GM23338 (cell line): ENCODE results near the gene AKNA. TPM values are rescaled to one million over a fixed set of nuclear protein-coding genes. Genes with fewer than 3 reads are reported as not detected.
A peak's percentile ranks its signal among the peaks of the same experiment; 100 is the strongest.

Source experiments
- ATAC-seq: fragments of 200-7000 bp; cut with Tn5 transposase; 3 replicates; pipeline ENCODE4 v1.9.1; 2020
- DNase-seq: peaks from one replicate; pipeline ENCODE4 v3.0.0-alpha.2; 2015; ENCODE audit warnings: low spot score
- H2AFZ ChIP-seq: fragments of 200-600 bp; sonication (generic); 2 replicates; pipeline ENCODE4 v1.8.0; 2016; ENCODE audit warnings: antibody characterized with exemption, mild to moderate bottlenecking, moderate library complexity
- H3F3A ChIP-seq: fragments of 200-600 bp; sonication (generic); replicated peaks from 2 replicates; pipeline ENCODE4 v1.8.0; 2017; ENCODE audit warnings: antibody characterized with exemption, mixed run types, low read depth
- H3K27ac ChIP-seq: fragments of 200-600 bp; sonication (generic); 2 replicates; pipeline ENCODE4 v1.6.1; 2016; ENCODE audit warnings: low read depth
- H3K27me3 ChIP-seq: fragments of 200-600 bp; sonication (generic); 2 replicates; pipeline ENCODE4 v1.8.0; 2016; ENCODE audit warnings: mild to moderate bottlenecking, mixed run types, moderate library complexity; ENCODE audit not compliant: insufficient read depth
- H3K36me3 ChIP-seq: fragments of 200-600 bp; sonication (generic); 2 replicates; pipeline ENCODE4 v1.8.0; 2016; ENCODE audit warnings: mild to moderate bottlenecking; ENCODE audit not compliant: insufficient read depth
- H3K4me1 ChIP-seq: fragments of 200-600 bp; sonication (generic); 2 replicates; pipeline ENCODE4 v1.8.0; 2016; ENCODE audit warnings: mild to moderate bottlenecking, moderate library complexity; ENCODE audit not compliant: insufficient read depth
- H3K4me2 ChIP-seq: fragments of 200-600 bp; sonication (generic); 2 replicates; pipeline ENCODE4 v1.7.1; 2017; ENCODE audit warnings: mixed run types
- H3K4me3 ChIP-seq: fragments of 200-600 bp; sonication (generic); 2 replicates; pipeline ENCODE4 v1.6.1; 2016; ENCODE audit warnings: mixed run types
- H3K79me2 ChIP-seq: fragments of 200-600 bp; sonication (generic); replicated peaks from 2 replicates; pipeline ENCODE4 v1.8.0; 2017; ENCODE audit warnings: mild to moderate bottlenecking; ENCODE audit not compliant: insufficient read depth
- H3K9me2 ChIP-seq: fragments of 200-600 bp; sonication (generic); 2 replicates; pipeline ENCODE4 v1.8.0; 2017; ENCODE audit not compliant: insufficient read depth
- H4K20me1 ChIP-seq: fragments of 200-600 bp; sonication (generic); replicated peaks from 2 replicates; pipeline ENCODE4 v1.8.0; 2017; ENCODE audit warnings: mild to moderate bottlenecking; ENCODE audit not compliant: insufficient read depth
- H3K27ac Mint-ChIP-seq: 2 replicates; pipeline ENCODE4 v1.8.0; 2020; ENCODE audit warnings: inconsistent platforms, mild to moderate bottlenecking, moderate library complexity, mixed read lengths
- H3K27me3 Mint-ChIP-seq: 3 replicates; pipeline ENCODE4 v1.8.0; 2022; ENCODE audit warnings: low read depth, mild to moderate bottlenecking, moderate library complexity, mixed read lengths, inconsistent platforms; ENCODE audit not compliant: insufficient read depth, poor library complexity
- H3K36me3 Mint-ChIP-seq: 3 replicates; pipeline ENCODE4 v1.8.0; 2021; ENCODE audit warnings: low read depth, mild to moderate bottlenecking, inconsistent platforms, moderate library complexity, mixed read lengths
- H3K4me1 Mint-ChIP-seq: 3 replicates; pipeline ENCODE4 v1.8.0; 2020; ENCODE audit warnings: mild to moderate bottlenecking, inconsistent platforms, mixed read lengths
- H3K4me3 Mint-ChIP-seq: 3 replicates; pipeline ENCODE4 v1.8.0; 2021; ENCODE audit warnings: moderate library complexity, mild to moderate bottlenecking, inconsistent platforms, mixed read lengths
- H3K9me3 Mint-ChIP-seq: 3 replicates; pipeline ENCODE4 v1.8.0; 2020; ENCODE audit warnings: moderate library complexity, mild to moderate bottlenecking, inconsistent platforms, mixed read lengths
- JUNB ChIP-seq: IDR thresholded peaks from one replicate; pipeline ENCODE4 v1.6.1; 2016; ENCODE audit warnings: antibody characterized with exemption; ENCODE audit not compliant: unreplicated experiment
- ZNF462 ChIP-seq: fragments of 250-450 bp; sonication (Bioruptor Pico); IDR thresholded peaks from 2 replicates; pipeline ENCODE4 v1.5.0; 2020; ENCODE audit warnings: mild to moderate bottlenecking, moderate library complexity
- polyA plus RNA-seq: library from polyadenylated mRNA; unstranded; fragments of >200 nt; fragmentation: Nextera tagmentation; extraction: Ambion mirVana; gene quantifications from 2 replicates; pipeline ENCODE4 v1.2.1, GENCODE V29; 2016
- total RNA-seq: library from RNA; depleted of rRNA; stranded (reverse); fragments of >200 nt; shearing (Covaris generic); gene quantifications from 2 replicates; pipeline ENCODE4 v1.2.3, GENCODE V29; 2014
- TF ChIP-seq, protein P1 (sequence below), 2 experiments: fragments of 200-600 bp in 1 of 2; sonication (generic) in 1 of 2; conservative IDR thresholded peaks; 2 replicates each; pipeline versions ENCODE4 v1.5.1 to v1.6.1; 2016 to 2017; ENCODE audit warnings: antibody characterized with exemption in 2 of 2, low read depth in 2 of 2, mild to moderate bottlenecking in 2 of 2, moderate library complexity in 1 of 2
- TF ChIP-seq, protein P2 (sequence below): IDR thresholded peaks from one replicate; pipeline ENCODE4 v1.6.1; 2018; ENCODE audit warnings: antibody characterized with exemption; ENCODE audit not compliant: unreplicated experiment

The AKNA gene
- total and polyA plus RNA-seq, 2 experiments from 2014 or later = 9.0 to 28.1 TPM

GRCh38 chr9:114406441-114406840 lies 18.7 kb upstream of the AKNA start (continued):
- TF ChIP-seq, protein P1, sequence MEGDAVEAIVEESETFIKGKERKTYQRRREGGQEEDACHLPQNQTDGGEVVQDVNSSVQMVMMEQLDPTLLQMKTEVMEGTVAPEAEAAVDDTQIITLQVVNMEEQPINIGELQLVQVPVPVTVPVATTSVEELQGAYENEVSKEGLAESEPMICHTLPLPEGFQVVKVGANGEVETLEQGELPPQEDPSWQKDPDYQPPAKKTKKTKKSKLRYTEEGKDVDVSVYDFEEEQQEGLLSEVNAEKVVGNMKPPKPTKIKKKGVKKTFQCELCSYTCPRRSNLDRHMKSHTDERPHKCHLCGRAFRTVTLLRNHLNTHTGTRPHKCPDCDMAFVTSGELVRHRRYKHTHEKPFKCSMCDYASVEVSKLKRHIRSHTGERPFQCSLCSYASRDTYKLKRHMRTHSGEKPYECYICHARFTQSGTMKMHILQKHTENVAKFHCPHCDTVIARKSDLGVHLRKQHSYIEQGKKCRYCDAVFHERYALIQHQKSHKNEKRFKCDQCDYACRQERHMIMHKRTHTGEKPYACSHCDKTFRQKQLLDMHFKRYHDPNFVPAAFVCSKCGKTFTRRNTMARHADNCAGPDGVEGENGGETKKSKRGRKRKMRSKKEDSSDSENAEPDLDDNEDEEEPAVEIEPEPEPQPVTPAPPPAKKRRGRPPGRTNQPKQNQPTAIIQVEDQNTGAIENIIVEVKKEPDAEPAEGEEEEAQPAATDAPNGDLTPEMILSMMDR (conservative IDR thresholded peaks at IDR 0.05; ENCODE audit: low read depth in 2 of 2) = no peak
- TF ChIP-seq, protein P2, sequence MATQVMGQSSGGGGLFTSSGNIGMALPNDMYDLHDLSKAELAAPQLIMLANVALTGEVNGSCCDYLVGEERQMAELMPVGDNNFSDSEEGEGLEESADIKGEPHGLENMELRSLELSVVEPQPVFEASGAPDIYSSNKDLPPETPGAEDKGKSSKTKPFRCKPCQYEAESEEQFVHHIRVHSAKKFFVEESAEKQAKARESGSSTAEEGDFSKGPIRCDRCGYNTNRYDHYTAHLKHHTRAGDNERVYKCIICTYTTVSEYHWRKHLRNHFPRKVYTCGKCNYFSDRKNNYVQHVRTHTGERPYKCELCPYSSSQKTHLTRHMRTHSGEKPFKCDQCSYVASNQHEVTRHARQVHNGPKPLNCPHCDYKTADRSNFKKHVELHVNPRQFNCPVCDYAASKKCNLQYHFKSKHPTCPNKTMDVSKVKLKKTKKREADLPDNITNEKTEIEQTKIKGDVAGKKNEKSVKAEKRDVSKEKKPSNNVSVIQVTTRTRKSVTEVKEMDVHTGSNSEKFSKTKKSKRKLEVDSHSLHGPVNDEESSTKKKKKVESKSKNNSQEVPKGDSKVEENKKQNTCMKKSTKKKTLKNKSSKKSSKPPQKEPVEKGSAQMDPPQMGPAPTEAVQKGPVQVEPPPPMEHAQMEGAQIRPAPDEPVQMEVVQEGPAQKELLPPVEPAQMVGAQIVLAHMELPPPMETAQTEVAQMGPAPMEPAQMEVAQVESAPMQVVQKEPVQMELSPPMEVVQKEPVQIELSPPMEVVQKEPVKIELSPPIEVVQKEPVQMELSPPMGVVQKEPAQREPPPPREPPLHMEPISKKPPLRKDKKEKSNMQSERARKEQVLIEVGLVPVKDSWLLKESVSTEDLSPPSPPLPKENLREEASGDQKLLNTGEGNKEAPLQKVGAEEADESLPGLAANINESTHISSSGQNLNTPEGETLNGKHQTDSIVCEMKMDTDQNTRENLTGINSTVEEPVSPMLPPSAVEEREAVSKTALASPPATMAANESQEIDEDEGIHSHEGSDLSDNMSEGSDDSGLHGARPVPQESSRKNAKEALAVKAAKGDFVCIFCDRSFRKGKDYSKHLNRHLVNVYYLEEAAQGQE = no peak
- TF ChIP-seq JUNB = no peak

GRCh38 chr9:114405294-114406034 lies 17.7 kb upstream of the AKNA start:
- H3K36me3 Mint-ChIP-seq = no peaks in the 10 kb centered on the region

More at GRCh38 chr9:114405294-114406034, 17.7 kb upstream of the AKNA start:
- DNase-seq = peak; percentile 92
- Histone ChIP-seq H3K4me1 (peaks cover 12% of the 10 kb centered on the region; the same call in 1 of the 2 replicates), H3K4me3 (no peak overlapping the region), H3K9me2 (no peaks in the 10 kb centered on the region), H3K27ac (no peak overlapping the region), H2AFZ (0 out of 2 replicates have a peak overlapping the region, but pooled peaks have one; percentile 74), H3K4me2 (no peak overlapping the region), H3K36me3 (no peaks in the 10 kb centered on the region), H3K79me2 (no peaks in the 10 kb centered on the region), H4K20me1 (no peaks in the 10 kb centered on the region), H3F3A (no peaks in the 10 kb centered on the region), H3K27me3 (no peaks in the 10 kb centered on the region)
- no peaks in the 10 kb centered on the region for H3K9me3 Mint-ChIP-seq
- no peak overlapping the region for H3K4me3 Mint-ChIP-seq
- H3K27ac Mint-ChIP-seq = no peak overlapping the region
- ATAC-seq = peak; percentile 95
- H3K27me3 Mint-ChIP-seq = peaks cover 6% of the 10 kb centered on the region
- TF ChIP-seq, protein P1 (conservative IDR thresholded peaks at IDR 0.05; ENCODE audit: low read depth in 2 of 2) = peak; percentile 80 to 95
- TF ChIP-seq ZNF462 = no peak
- peaks cover 26% of the 10 kb centered on the region for H3K4me1 Mint-ChIP-seq
